Stimulated activated CD4-positive, alpha-beta T cell treated with anti-CD3 and anti-CD28 coated beads, Interleukin-1b, Interleukin-23, amount 100 ng/mL, for 24 hours (primary cell): Measurements from ENCODE around the gene DTWD2.

ENCODE experiments used
- DNase-seq, 4 experiments: peaks; one replicate each; pipeline ENCODE4 v3.0.0-alpha.2; 2020; ENCODE audit warnings: low read depth in 4 of 4, low spot score in 1 of 4

The DTWD2 gene, protein sequence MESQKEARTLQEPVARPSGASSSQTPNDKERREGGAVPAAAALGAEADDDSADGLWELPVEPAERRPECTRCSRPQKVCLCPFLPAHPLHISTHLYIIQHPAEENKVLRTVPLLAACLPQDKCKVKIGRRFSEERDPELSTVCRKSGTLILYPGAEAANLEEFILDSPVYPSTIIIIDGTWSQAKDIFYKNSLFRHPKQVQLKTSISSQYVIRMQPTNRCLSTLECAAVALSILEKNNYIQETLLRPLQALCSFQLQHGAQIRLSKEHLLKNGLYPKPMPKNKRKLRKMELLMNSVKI

DNA sequence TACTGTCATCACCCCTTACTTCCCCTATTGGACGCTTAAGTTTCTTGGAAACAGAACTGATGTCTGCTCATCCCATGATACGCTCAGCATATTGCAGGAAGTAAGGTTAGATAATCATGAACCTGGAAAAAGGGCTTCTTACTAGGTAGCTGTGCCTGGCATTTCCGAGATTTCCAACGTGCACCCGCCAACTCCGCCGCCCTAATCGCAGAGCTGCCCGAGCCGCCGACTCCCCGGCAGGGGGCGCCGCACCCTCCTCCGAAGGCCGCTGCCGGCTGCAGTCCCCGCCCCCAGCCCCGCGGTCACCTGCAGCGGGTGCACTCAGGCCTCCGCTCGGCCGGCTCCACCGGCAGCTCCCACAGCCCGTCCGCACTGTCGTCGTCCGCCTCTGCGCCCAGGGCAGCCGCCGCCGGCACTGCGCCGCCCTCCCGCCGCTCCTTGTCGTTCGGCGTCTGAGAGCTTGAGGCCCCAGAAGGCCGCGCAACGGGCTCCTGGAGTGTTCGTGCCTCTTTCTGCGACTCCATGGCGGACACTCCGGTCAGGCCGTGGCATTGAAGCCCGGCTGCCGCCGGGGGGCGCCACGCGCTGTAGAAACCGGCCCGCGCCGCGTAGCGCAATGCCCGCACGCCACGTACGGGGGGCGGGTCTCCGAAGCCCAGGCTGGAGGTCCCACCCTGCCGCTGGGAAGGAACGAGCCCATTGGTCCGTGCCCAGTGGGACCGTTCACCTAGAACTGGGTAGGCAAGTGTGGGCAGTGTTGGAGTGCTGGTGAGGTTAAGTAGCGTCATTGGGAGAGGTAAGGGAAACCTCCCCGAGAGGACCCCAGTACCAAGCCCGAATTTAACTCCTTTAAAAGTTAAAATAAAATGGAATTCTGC lies at the start of gene DTWD2:
TSS of gene DTWD2 (minus strand) at position 560 of the 878 bp plus-strand sequence. CDS start at position 524, 36 bp downstream.
- DNase-seq = peak; percentile 84 to 91 (median 90)

GRCh38 chr5:119037496-119038215 lies 49.3 kb upstream of the DTWD2 start:
- no peak for DNase-seq

DNA sequence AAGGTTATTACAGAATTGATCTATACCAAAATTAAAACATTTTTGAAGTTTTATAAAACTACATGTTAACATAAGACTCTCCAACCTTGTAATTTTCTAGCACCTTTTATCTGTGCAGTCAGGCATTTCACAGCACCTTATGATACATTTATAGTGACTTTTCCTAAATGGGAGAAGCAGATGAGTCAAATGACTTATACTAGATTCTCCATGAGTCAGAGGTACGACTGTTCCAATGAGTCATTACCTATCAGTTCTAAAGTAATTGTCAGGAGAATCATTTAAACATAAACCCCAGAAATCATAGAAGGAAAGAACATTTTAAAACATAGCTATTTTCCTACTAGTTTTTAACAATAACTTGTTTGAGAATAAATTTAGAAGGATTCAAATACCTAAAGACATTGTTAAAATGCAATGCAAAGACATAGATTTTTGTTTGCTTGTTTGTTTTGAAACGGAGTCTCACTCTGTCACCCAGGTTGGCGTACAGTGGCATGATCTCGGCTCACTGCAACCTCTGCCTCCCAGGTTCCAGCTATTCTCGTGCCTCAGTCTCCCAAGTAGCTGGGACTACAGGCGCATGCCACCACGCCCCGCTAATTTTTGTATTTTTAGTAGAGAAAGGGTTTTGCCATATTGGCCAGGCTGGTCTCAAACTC lies 47.9 kb upstream of the DTWD2 start:
- DNase-seq = no peak

GRCh38 chr5:119033135-119033534 lies 44.8 kb upstream of the DTWD2 start:
- no peak for DNase-seq

DNA sequence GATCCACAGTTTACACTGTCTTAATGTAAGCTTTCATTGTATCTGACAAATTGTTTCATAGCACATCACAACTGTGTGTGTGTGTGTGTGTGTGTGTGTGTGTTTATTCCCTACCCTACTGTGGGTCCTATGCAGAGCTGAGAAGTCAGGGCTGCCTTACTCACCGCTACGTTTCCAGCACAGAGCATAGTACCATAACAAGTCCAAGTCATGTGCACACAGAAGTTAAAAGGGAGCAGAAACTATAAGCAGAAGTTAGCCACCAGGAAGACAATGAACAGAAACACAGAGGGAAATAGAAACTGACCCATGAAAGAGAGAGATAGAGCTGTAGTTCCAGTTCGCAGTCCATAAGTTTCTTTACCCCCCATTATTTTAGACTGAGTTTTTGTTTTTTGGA lies 44.3 kb upstream of the DTWD2 start:
- DNase-seq = no peak

GRCh38 chr5:119031905-119032304 lies 43.6 kb upstream of the DTWD2 start:
- DNase-seq = no peak

- no peak for DNase-seq
Observed at GRCh38 chr5:119031011-119031886, 42.9 kb upstream of the DTWD2 start.

GRCh38 chr5:119028575-119028974 lies 40.2 kb upstream of the DTWD2 start:
- no peak for DNase-seq

- DNase-seq = no peak
Observed at GRCh38 chr5:119022773-119023172, 34.4 kb upstream of the DTWD2 start.

- no peak for DNase-seq
Observed at GRCh38 chr5:119022017-119022745, 33.8 kb upstream of the DTWD2 start.

GRCh38 chr5:119021149-119021732 lies 32.9 kb upstream of the DTWD2 start:
- no peak for DNase-seq

DNA sequence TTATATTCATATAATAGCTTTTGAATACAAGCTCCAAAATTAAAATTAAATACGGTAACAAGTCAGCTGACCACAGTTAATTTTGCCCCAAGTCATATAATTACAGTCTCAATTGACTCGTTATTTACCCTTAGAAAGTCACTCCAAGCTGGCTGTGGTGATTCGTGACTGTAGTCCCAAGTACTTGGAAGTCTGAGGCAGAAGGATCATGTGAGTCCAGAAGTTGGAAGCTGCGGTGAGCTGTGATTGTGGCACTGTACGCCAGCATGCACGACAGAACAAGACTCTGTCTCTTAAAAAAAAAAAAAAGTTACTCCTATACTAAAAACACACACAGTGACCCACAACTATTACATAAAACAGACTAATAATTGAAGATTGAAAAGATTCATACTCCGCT lies 31.6 kb upstream of the DTWD2 start:
- DNase-seq = no peak

DNA sequence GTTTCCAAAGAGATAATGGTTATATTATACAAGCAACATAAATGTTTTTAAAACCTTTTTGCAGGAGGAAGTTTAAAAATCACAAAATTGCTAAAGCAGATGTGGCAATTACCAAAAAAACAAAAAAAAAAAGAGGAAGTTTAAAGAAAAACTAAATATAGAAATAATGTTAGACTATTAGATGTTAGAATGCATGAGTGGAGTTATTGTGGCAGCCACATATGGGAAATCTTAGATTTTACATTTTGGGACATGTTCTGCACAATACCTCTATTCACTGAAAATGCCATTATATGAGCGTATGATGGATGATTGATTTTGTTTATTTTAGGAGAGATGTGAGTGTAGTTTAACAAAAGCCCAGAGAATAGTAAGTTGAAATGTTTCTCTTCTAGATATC lies 31.2 kb upstream of the DTWD2 start:
- DNase-seq = no peak

GRCh38 chr5:119017994-119018393 lies 29.6 kb upstream of the DTWD2 start:
- DNase-seq = no peak

- DNase-seq = no peak
Observed at GRCh38 chr5:119016125-119016774, 27.9 kb upstream of the DTWD2 start.

DNA sequence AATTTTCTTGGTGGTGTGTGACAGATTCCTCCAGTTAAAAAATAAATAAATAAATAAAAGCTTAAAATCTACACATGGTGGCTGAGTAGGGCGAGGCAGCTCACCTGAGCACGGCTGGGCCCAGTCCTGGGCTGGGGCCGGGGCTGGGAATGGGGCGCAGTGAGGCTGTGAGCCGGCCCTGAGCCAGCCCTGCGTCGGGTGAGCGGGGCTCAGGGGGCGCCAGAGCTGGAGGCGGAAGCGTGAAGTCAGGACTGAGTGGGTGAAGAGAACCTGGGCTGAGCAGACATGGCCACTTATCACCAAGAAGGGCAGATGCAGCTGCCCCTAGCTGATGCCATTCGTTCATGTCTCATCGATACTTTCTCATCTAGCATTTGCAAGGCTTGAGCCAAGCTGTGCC lies 22.8 kb upstream of the DTWD2 start:
- no peak for DNase-seq

DNA sequence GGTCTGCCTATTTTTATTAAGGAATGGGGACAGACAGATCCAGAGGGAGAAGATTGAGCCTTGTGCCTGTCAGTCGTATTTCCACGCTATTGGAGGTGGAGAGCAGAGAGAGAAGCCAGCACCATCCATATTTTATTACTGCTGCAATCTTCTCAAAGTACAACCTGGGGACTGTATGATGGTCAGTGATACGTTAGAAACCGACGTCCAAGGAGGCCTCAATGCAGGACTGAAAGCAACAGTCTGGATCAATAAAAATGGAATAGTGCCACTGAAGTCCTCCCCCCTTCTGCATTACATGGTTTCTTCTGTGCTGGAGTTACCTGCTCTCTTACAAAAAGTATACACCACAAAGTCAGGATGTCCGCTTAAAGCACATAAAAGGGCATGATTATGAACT lies 21.9 kb upstream of the DTWD2 start:
- DNase-seq = no peak

GRCh38 chr5:119009131-119009530 lies 20.8 kb upstream of the DTWD2 start:
- no peak for DNase-seq

DNA sequence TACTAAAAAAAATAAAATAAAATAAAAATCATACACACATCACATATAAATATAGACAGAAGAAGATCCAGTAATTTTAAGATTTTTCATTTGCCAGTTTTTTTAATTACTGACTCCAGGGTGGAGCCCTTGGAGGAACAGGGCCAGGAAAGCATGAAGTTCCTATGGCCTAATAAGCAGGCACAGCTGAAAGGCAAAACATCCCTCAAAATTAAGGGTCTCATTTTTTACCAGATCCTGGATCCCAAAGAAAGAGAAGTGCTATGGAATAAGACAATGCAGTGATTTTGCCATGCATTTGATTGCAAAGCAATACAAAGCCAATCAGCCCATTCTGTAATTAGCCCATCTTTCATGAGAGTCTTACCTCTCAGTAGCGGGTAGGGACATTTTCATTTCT lies 11.3 kb upstream of the DTWD2 start:
- DNase-seq = no peak
